GM18498 (cell line): Measurements from ENCODE around the gene ANKRD17.
"Not testable (repeated sequence)": the region's sequence is repeated elsewhere in the genome, so short reads cannot be mapped to it uniquely, and the experiment has no call there.

ENCODE experiments used
- ATAC-seq: cut with Tn5 transposase; IDR thresholded peaks from one replicate; pipeline ENCODE4 v1.9.1; 2021; ENCODE audit warnings: mild to moderate bottlenecking, moderate library complexity; ENCODE audit not compliant: unreplicated experiment

Gene ANKRD17

DNA sequence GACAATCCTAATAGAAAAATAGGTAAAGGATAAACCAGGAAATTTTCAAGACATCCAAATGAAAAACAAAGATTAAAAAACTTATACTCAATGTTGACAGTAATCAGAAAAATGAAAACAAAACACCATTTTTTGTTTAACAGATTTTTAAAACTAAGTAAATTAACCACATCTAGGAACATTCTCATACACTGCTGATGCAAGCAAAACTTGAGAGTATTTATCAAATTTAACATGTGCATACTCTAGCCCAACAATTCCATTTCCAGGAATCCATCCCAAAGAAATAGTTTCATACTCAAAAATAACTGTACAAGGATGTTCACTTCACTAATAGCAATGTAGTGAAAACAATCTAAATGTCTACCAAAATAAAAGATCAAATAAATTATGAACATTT lies 11.5 kb downstream of the ANKRD17 start:
- ATAC-seq, result no peak

DNA sequence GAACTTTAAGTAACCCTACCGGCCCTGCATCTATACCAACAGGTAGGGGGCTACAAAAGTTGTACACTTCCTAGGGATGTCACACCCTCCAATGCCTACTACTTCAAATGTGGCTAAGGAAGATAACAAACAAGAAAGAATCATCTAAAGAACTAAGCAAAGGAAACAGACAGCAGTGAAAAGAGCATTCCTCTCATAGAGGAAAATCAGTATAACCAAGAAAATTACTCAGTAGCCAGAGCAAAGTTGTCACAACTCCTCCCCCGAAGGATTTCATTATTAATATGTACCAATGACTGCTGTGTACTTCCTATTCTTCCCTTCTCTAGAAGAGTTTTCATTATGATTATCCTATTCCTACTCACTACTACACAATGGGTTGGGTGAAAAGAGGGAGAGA lies 12.6 kb downstream of the ANKRD17 start:
- no peak for ATAC-seq

DNA sequence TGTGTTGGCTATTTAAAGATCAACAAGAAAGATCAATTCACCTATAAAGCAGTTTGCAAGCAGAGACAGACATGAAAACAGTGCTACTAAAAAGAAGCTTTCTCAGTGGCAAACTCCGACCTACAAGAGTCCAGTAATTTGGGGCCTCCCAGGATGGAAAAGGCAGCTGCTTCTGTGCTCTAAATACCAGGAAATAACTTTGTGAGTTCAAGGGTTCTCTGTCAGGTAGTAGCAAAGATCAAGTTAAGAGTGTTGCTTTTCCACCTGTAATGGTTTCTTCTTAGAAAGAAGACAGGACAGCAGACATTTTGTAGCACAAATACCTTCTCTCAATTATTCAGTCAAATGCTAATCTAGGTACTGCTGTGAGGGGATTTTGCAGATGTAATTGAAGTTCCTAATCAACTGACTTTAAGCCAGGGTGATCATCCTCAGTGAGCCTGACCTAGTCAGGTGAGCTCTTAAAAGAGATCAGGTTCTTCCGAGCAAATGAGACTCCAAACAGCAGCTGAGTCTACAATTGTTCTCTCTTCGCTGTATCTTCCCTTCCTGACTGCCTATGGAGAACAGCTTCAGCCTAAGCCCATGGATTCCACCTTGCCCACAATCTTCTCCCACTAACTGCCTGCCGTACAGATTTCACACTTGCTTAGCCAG lies 13.5 kb downstream of the ANKRD17 start:
- no peak for ATAC-seq

DNA sequence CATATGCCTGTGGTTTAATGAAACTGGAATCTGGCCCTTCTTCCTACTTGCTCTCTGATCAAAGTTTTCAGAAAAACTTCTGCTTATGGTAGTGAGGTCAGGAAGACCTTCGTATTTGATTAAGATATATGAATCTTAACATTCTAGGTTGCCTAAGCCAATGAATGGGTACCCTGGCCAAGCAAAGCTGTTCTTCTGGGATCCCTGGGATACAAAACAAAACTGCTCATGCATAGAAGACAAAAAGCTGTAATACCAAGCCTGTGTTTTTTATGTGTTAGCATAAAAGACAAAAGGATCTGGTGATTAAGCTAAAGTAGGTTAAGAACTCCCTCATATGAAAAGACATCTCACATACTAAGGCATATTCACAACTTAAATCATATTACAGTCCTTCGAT lies 21.6 kb downstream of the ANKRD17 start:
- no peak for ATAC-seq

DNA sequence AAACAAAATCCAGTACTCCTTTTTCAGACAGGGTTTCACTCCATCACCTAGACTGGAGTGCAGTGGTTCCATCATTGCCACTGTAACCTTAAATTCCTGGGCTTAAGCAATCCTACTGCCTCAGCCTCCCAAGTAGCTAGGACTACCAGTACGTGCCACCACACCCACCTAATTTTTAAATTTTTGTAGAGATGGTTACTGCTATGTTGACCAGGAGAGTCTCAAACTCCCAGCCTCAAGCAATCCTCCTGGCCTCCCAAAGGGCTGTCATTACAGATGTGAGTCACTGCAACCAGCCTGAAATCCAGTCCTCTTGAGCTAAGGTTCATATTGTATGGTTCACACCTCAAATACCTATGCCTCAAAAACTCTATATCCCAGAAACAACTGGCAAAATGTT lies 22.4 kb downstream of the ANKRD17 start:
- no peak for ATAC-seq

DNA sequence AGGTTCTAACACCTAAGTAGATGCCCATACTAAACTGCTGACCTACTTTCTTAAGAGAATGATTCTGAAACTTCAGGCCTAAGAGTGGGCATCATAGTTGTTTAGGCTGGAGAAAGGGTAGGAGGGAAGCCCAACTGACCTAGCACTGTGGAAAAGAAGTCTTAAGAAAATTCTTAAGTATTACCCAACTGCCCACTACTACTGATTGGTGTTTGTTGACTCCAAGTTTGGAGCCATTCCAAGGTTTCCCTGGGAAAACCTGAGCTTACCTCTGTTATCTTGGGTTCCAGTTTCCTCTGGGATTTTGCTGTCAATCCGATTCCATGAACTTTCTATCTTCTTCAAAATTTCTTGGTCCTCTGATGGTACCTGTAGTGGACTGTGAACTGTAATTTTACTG lies 23.9 kb downstream of the ANKRD17 start:
- no peak for ATAC-seq

DNA sequence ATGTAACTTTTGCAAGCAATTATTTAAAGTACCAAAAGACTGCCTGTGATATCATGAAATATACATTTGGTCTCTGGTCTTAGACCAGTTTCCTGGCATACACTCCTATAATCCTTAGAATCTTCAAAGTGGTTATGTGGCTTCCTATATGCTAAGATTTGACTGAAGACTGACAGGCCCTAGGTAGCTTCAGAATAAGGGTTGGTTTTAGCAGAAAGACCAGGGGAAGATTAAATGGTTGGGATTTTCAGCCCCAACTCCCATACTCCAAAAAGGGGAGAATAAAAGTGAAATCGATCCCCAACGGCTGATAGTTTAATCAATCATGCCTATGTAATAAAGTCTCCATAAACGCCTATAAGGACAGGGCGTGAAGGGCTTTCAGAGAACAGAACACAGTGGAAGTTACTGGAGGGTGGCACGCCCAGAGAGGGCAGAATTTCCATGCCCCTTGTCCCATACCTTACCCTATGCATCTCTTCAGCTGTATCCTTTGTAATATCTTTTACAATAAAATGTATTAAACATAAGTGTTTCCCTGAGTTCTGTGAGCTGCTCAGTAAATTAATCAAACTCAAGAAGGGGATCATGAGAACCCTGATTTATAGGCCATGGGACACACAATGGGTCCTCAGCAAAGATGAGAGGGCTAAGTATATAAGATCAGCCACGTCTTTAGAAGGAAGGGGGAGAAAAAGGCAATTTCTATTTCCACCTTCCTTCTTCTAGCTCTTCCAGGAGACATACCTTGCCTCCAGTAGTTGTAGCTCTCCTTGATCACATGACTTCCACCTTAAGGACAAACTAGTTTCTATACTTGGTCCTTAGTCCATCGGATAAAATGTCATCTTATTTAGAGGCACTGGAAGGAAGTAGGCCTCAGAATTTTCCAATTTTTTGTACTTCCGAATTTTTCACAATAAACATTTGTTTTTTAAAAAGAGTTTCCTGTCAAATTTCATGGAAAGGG lies 26.8 kb downstream of the ANKRD17 start:
- ATAC-seq, result no peak

DNA sequence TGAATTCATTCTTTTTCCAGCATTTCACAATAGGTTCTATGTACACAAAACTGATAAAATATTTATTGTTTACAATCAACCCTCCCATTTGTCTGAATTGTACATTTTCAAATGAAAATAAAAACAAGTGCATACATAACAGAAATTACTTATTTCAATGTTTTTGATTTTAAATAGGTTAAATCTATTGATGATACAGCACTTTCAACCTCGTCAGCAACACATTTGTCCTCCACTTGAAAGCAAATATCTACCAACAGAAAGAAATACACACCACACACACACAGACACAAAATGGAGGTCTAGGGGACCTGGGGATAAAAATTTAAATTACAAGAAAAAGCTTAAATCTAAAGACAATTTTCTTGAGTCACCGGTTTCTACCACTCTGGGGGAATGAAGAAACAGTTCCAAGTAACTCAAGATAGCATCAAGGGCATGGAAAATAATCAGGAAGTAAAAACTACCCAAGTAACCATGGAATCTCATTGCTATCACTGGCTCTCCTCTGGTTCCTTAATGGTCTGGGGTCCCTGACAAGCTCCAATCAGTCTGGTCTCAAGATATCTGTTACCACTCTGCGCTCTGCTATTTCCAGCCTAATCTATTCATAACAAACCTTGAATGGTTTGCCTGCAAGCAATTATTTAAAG lies 27.6 kb downstream of the ANKRD17 start:
- no peak for ATAC-seq

DNA sequence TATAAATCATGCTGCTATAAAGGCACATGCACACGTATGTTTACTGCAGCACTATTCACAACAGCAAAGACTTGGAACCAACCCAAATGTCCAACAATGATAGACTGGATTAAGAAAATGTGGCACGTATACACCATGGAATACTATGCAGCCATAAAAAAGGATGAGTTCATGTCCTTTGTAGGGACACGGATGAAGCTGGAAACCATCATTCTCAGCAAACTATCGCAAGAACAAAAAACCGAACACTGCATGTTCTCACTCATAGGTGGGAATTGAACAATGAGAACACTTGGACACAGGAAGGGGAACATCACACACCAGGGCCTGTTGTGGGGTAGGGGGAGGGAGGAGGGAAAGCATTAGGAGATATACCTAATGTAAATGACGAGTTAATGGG lies 29.8 kb downstream of the ANKRD17 start:
- ATAC-seq, result not testable (repeated sequence)

DNA sequence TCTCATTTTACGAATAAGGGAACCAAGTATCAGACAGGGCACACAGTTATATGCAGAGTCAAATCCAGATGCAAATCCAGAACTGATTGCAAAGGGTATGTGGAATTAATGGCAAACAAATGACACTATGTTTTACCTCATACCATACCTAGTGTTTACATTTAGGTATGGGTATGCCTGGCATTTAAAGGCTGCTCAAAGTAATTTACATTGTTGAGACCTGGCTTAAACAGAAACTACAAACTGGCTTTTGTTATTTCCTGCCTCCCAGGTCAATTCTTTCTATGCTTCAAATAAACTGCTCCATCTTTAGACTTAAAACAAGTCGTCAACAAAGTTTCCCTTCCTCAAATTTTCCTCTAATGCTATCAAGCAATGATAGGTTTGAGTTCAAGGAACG lies 33.7 kb downstream of the ANKRD17 start:
- ATAC-seq, result no peak

DNA sequence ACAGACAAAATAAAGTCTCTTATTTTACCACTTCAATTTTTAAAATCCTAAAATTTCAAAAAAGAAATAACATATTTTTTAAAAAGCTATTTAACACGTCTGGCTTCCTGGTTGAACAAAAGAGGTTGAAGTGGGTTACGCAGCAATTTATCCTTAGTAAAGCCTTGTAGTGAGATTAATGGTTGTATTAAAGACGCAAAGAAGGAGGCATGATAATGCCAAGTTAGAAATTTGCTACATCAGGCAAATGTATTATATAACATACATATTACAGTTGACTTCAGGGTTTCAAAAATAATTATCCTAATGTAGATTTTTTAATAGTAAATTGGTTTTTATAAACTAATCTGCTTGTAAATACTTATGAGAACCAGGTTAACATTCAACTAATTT lies 35.3 kb downstream of the ANKRD17 start:
- ATAC-seq, result no peak

DNA sequence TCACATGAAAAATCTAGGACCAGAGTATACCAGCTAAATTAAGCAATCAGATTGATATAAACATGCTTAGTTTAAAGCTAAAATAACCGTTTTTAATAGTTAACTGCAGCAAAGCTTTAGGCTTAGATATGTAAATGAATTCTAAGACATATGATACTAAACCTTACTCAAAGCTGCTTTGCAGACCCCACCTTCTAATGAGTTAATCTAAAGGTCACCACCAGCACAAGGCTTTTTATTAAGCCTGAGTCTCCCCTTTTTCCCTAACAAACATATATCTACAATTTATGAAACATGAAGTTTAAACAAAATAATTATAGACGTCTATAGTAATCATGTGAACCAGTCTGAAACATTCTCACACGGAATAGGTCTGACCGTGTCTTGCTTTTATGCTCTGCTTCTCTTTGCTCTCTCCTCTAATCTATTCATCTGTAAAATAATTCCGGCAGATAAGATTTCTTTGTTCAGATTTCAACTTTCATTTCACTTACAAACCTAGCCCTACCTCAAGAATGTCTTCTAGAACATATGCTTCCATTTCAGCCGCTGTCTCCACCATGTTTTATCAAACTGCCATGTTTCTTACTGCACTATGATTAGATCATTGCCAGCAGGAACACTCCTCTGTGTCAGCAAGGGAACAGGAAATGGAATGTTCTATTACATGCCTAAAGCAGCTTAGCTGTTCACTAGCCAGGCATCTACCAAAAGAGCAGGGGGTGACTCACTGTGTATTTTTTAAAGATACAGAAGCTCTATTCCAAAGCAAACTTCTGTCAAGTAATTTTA lies 35.9 kb downstream of the ANKRD17 start:
- ATAC-seq, result peak; percentile 98

DNA sequence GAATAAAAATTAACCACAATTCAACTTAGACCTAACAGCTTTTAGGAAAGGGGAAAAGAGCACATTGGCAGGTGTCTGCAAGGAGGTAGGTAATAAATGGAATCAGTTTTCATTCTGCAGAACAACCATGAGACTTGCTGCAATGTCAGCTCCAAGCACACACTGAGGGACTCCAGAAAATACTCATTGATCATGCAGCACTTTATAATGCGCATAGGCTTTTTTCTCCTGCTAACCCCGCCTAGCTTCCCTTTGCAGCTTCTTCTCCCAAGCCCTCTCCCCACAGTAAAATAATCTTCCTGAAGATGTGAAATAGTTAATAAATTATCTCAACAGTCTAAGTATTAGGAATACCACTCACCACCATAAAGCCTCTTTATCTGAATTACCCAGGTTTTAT lies 36.9 kb downstream of the ANKRD17 start:
- ATAC-seq, result no peak

DNA sequence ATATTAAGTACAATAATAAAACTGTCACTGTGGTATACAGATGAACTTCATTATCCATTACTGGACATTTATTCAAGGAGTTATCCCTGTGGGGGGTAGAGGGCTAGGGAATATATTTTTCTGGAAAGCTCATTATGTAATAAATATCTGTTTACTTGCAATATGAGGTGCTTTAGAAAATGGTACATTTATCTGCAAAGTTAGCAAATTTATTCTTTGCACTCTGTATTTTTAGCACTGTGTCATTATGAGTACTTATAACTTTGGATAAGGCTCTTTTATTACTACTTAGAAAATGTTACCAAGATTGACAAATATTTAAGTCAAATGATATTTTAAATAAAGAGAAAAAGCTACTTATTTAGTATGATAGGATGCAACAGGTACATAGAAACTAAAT lies 37.8 kb downstream of the ANKRD17 start:
- ATAC-seq, result no peak

DNA sequence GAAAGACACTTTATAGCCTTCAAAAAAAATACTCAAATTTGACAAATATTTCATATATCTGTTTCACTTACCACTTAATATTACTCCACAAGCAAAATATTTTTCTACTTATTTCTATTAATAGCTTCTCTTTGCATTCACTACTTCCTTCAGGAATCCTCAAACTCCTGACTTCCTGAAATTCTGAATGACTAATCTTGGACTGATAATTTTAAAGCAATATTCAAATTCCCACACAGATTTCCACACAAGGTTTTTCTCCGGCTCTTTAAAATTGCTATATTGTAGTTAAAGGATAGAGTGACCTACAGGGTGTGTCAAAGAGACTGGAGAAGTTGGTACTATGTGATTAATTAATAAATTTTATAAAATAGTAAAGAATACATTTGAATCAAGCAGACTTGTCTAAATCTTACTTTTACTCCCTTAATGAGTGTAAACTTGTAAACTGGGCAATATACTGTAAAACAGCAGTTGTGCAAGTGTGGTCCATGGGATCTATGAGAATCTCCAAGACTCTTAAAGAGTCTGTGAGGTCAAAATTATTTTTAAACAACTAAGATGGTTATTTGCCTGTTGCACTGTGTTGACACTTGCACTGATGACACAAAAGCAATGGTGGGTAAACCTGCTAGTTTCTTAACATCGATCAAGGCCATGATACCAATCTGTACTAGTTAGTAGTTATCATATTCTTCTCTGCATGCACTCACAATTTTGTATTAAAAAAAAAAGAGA lies 44.5 kb downstream of the ANKRD17 start:
- no peak for ATAC-seq

DNA sequence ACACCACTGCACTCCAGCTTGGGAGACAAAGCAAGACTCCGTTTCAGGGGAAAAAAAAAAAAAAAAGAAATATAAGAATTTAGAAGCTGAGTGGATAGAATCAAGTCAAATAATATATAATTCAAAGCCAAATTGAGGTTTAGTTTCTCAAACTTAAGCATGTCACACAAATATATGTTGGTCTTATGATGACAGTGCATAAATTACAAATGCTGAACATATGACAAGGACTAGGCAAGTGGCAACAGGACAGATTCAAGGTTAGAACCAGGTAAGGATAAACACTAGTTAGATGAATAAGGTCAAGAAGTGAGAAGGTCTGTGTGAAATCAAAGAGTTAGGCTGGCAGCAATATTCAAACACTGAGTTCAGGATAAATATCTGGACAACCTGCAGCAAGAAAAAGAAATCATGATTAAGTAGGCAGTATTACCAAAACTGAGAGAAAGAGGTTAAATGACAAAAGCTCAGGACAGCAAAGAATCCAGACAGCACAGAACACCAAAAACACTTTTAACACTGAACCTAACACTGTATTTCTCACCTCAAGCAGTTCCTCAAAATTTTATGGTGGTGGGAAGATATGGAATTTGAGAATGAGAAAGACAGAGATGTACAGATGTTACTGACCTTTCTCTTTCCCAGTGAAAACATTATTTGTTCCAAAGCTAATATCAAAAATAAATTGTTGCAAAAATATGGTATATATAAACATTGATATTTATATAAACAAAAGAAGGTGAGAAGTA lies 45.4 kb downstream of the ANKRD17 start:
- no peak for ATAC-seq

DNA sequence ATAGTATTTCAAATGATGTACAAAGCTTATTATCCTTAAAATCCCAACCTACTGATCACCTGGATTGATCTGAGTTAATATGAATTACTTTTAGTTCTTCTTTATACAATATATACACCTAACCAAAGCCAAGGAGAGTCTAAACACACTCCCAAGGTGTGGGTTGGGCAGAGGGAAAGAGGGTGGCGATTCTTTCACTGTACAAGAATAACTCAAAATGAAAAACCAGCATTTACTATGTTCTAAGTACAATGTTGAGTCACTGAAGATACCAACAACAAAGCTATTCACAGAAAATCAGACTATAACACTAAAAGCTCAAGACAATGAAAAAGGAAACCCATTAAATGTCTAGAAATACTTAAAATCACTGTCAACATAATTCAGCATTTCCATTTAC lies 46.6 kb downstream of the ANKRD17 start:
- no peak for ATAC-seq

DNA sequence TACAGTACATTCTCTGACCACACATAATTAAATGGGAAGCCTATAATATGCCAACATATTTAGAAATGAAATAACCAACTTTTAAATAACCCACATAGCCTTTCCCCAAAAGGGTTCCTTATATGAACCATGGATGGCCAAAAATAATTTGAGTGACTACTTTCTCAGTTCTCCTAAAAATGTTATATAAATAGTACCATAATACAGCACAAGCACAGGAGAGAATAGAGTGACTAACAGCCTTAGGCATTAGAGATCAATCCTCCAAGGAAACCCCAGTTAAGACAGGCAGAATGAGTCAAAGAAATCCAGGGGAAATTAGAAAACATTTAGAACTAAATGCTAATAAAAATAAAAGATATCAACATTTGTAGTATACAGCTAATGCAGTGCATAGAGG lies 50.2 kb downstream of the ANKRD17 start:
- no peak for ATAC-seq

DNA sequence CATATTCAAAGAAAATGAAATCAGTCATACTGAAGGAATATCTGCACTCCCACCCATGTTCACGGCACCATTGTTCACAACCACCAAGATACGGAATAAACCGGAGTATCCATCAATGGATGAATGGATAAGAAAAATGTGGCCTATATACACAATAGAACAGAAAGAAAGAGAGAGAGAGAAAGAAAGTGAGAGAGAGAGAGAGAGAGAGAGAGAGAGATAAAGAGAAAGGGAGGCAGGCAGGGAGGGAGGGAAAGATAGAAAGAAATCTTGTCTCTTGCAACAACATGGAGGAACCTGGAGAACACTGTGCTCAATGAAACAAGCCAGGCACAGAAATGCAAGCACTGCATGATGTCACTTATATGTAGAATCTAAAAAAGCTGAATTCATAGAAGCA lies 52.4 kb downstream of the ANKRD17 start:
- no peak for ATAC-seq

DNA sequence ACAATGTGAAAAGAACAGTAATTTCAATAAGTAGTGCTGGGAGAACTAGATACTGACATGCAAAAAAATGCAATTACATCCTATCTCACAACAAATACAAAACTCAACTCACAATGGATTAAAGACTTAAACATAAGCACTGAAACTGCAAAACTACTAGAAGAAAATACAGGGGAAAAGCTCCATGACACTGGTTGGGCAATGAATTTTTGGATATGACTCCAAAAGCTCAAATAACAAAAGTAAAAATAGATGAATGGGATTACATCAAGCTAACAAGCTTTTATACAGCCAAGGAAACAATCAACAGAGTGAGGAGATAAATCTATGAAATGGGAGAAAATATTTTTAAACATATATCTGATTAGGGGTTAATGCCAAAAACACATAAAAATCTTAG lies 53.1 kb downstream of the ANKRD17 start:
- ATAC-seq, result no peak
